Neural progenitor cell (in vitro differentiated cells): ENCODE measurements around the gene EXPH5.

Source experiments
- CTCF ChIP-seq: fragments of 200-600 bp; sonication (generic); IDR thresholded peaks from 2 replicates; pipeline ENCODE4 v1.5.1; 2017; ENCODE audit warnings: antibody characterized with exemption, mild to moderate bottlenecking
- EZH2 ChIP-seq: fragments of 200-600 bp; sonication (generic); IDR thresholded peaks from 2 replicates; pipeline ENCODE4 v1.6.1; 2017; ENCODE audit warnings: antibody characterized with exemption, mild to moderate bottlenecking, moderate library complexity
- EZH2phosphoT487 ChIP-seq: fragments of 200-600 bp; sonication (generic); IDR thresholded peaks from 2 replicates; pipeline ENCODE4 v1.6.1; 2017; ENCODE audit warnings: antibody characterized with exemption

- TF ChIP-seq CTCF (no peak), EZH2 (no peak), EZH2phosphoT487 (no peak)
These were observed 58.1 kb downstream of the EXPH5 start for GRCh38 chr11:108535384-108535955.
